RCC 7860 (cell line): ENCODE results near the gene ENAH.
"Not testable (repeated sequence)": the region's sequence is repeated elsewhere in the genome, so short reads cannot be mapped to it uniquely, and the experiment has no call there.

Experiments used
- DNase-seq: peaks from one replicate; pipeline ENCODE4 v3.0.0-alpha.2; 2015; ENCODE audit warnings: low spot score
- FAIRE-seq: peaks from 2 replicates; lab custom pipeline; 2012; peaks lifted over from hg19 to GRCh38; lab: Jason Lieb, UNC

Gene ENAH

DNA sequence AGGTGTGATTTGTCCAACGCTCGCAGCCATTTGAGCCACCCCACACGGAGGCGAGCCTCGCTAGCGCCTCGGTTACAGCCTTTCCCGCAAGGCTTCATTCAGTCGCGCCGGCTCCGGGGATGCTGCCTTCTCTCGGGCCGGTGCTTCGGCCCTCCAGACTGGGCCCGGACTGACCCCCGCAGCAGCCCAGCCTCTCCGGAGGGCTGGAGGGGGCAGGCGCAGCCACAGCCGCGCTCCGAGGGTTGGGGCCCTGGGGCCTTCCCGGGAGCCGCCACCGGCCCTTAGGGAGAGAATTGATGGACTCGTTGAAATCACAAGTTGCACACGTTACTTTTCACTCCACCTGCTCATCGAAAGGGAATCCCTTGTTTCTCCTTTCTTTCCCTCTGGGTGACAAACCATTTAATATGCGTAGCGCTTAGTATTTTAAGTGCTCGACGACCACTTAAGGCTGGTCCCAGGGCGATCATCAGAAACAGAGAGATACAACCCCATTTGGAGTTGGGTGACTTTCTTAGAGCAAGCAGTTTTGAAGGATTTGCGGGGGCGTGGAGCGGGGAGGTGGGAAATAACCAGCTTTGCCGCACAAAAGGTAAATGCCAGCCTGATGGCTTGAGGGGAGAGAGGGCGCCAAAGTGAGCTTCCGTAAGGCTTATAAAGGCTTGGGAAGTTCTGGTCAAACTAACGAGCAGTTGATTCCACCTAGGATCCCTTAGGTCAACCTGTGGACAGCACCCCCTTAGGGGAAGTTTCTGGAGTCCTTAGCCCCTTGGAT lies 24.6 kb upstream of the ENAH start:
- FAIRE-seq (no peak), DNase-seq (no peak)

GRCh38 chr1:225674381-225674780 lies 21.5 kb upstream of the ENAH start:
- no peak for FAIRE-seq

DNA sequence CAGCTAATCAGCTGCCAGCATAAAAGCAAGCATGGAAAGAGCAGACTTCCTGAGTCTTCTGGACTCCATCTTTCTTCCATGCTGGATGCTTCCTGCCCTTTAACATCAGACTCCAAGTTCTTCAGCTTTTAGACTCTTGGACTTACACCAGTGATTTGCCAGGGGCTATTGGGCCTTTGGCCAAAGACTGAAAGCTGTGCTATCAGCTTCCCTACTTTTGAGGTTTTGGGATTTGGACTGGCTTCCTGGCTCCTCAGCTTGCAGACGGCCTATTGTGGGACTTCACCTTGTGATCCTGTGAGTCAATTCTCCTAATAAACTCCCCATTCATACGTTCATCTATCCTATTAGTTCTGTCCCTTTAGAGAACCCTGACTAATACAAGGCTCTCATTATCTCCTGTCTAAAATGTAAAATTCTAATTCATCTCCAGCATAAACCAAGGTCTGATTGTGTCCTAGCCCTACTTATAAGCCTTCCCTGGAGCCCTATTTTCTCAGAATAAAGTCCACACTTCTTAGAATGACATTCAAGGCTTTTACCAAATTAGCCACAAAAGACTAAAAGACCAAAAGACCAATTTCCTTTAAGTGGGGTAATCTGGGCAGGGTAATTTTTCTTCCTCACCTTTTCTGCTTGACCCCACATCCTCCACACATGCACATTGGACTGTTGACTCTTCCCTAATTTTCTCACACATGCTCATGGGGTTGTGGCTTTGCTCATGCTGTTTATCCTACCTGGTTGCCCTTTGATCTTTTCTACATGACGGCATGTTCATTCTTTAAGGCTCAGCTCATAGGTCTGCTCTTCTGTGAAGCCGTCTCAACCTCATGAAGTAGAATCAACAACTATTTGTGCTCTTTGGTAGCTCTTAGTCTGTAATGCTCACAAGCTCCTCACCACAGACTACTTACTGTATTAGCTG lies 18.1 kb upstream of the ENAH start:
- DNase-seq (no peak), FAIRE-seq (no peak)

More at GRCh38 chr1:225674381-225674780, 21.5 kb upstream of the ENAH start:
- no peak for DNase-seq

DNA sequence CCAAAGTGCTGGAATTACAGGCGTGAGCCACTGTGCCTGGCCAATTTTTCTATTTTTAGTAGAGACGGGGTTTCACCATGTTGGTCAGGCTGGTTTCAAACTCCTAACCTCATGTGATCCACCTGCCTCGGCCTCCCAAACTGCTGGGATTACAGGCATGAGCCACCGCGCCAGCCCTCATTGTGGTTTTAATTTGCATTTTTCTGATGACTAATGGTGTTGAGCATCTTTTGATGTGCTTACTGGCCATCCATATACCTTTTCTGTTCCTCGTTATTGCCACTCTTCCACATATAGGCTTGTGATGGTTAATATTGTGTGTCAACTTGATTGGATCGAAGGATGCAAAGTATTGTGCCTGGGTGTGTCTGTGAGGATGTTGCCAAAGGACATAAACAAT lies 17.4 kb upstream of the ENAH start:
- FAIRE-seq (no peak), DNase-seq (no peak)

- FAIRE-seq, result no peak
- no peak for DNase-seq
These were observed 15.3 kb upstream of the ENAH start for GRCh38 chr1:225668222-225668621.

DNA sequence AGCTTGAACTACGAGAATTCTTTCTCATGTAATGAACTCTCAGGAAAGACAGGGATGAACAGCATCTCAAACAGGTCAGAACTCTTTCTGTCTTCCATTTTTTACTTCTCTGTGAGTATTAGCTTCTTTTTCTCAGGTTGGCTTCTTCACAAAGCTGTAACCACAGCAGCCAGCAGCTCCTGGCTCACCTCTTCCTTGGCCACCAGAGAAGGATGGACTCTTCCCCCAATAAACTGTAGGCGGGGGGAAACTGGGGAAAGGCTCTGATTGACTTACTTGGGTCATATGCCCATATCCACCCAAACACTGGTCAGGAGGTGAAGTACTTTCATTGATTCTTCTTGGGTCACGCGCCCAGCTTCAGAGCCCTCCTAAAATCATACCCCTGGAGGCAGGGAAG lies 14.4 kb upstream of the ENAH start:
- DNase-seq (no peak), FAIRE-seq (no peak)

- DNase-seq (no peak), FAIRE-seq (no peak)
These were observed 13.6 kb upstream of the ENAH start for GRCh38 chr1:225666495-225666894.

GRCh38 chr1:225664762-225665161 lies 11.8 kb upstream of the ENAH start:
- DNase-seq (no peak), FAIRE-seq (no peak)

GRCh38 chr1:225662155-225662554 lies 9.2 kb upstream of the ENAH start:
- FAIRE-seq, result no peak
- no peak for DNase-seq

DNA sequence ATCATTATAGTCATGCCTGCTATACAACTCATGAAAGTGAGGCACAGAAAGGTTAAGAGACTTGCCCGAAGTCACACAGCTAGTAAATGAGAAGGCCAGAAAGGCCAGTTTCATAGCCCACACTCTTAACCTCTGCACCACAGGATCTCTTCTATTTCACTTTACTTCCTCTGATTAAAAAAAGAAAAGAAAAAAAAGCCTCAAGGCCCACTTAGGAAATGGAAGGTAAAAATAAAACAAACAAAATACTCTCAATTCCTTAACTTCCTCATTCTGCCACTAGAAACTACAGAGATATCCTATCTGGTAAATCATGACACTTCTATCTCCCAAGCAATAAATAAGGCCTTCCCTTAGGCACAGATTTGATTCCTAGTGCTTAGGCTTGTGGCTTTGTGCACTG lies 7.6 kb upstream of the ENAH start:
- FAIRE-seq (no peak), DNase-seq (no peak)

- no peak for DNase-seq
- FAIRE-seq, result no peak
These were observed 5.1 kb upstream of the ENAH start for GRCh38 chr1:225658041-225658440.

GRCh38 chr1:225657462-225657989 lies 4.6 kb upstream of the ENAH start:
- peak; percentile 17 for FAIRE-seq

DNA sequence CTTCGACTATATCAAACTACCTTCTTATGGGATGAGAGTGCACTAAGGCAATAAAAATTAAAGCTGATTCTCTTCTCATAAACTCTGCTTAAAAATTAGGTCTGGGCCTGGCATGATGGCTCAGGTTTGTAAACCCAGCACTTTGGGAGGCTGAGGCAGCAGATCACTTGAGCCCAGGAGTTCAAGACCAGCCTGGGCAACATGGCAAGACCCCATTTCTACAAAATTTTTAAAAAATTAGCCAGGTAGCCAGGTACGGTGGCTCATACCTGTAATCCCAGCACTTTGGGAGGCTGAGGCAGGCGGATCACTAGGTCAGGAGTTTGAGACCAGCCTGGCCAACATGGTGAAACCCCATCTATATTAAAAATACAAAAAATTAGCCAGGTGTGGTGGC lies 3.3 kb upstream of the ENAH start:
- not testable (repeated sequence) for DNase-seq, FAIRE-seq

More at GRCh38 chr1:225657462-225657989, 4.6 kb upstream of the ENAH start:
- DNase-seq, result peak; percentile 51

GRCh38 chr1:225655509-225656258 lies 2.8 kb upstream of the ENAH start:
- peak; percentile 98 for DNase-seq
- FAIRE-seq, result peak; percentile 98

DNA sequence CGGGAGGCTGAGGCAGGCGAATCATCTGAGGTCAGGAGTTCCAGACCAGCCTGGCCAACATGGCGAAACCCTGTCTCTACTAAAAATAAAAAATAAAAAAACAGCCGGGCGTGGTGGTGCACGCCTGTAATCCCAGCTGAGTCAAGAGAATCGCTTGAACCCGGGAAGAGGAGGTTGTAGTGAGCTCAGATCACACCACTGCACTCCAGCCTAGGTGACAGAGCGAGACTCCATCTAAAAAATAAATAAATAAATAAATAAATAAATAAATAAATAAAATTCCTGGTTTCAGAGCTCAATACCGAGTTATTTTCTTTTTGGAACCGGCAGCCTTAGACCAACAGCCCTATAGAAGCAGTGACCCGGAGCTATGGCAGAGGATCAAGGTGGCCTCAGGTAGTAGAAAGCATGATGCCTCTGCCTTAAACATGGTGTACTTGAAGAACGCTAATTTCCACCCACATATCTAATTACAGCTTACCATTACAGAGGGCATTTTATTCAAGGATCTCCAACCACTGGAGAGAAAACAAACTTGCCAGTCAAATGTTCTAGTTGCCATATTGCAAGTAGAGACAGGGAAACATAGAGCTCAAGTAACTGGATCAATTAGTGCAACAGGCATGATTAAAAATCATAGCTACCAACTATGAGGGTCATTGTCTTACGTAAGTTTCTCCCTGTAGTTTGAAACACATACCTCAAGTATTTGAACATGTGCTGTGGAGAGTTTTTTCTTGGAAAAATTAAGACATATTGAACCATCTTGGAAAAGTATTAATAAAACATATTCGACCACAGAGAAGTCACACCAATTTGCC lies 2.0 kb upstream of the ENAH start:
- DNase-seq (no peak), FAIRE-seq (no peak)

GRCh38 chr1:225654277-225654597 lies 1.3 kb upstream of the ENAH start:
- FAIRE-seq, result no peak
- DNase-seq, result no peak

- FAIRE-seq, result no peak
- DNase-seq, result peak; percentile 82
These were observed 747 bp upstream of the ENAH start for GRCh38 chr1:225653463-225654276.

DNA sequence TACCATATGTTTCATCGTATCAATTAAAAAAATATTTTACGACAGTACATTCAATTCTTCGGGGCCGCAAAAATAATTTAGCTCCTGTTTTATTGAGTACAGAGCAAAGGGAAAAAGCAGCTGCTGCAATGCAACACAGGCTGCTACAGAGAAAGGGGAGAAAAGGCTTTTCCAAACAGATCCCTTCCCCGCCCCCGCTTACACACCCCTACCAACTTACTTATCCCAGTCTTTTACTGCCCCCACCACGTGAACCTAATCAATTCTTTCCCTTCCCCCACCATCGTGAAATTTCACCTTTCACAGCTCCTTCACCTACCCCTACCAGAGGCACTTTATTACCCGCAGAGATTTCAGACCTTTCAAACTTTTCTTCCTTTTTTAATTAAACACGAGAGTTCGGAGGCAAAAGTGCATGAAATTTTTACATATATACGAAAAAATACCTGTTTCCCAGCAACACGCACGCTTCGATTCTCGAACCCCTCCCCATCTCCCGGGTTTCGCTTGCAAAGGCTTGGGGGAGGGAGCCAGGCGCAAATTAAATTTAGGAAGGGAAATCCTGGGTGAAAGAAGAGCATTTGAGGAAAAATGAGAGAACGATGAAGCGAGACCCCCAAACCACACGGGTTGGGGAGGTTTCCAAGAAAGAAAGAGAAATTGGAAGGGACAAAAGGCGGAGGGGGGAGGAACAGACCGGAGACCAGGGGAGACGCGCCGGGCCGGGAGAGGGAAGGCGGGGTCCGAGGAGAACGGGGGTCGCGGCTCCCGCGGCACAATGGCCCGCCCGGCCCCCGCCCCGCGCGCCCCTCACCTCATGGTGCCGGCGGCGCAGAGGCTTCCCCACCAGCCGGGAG lies 823 bp downstream of the ENAH start:
- DNase-seq (peak; percentile 34), FAIRE-seq (no peak)
